ENCODE data around the gene IKZF3.

Gene IKZF3

DNA sequence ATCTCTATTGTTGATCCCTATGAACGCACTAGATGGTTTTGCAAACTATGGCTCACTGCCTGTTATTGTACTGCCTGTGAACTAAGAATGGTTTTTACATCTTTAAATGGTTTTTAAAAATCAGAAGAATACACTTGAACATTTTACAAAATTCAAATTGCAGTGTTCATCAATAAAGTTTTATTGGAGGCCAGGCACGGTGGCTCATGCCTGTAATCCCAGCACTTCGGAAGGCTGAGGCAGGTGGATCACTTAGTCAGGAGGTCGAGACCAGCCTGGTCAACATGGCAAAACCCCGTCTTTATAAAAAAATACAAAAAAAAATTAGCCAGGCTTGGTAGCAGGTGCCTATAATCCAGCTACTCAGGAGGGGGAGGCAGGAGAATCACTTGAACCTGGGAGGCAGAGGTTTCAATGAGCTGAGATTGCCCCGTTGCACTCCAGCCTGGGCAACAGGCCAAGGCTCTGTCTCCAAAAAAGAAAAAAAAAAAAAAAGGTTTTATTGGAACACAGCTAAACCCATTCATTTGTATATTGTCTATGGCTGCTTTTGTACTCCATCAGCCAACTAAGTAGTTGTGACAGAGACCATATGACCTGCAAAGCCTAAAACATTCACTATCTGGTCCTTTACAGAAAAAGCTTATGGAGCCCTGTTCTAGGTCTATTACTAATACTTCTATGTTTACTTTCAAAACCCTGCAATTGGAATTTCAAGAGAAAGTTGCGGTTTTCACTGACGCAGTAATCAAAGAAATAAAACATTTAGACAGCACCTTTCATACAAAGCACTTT, 18.9 kb downstream of the IKZF3 start:
- H3K36me3 ChIP-seq (ENCODE audit: control insufficient read depth, insufficient read depth, low read length) = no peaks in the 10 kb centered on the region
- no peak overlapping the region for H2AFZ ChIP-seq
- no peak overlapping the region for H3K27ac ChIP-seq
- H3K4me3 ChIP-seq (ENCODE audit: low read depth, low read length) = no peak overlapping the region
- no peaks in the 10 kb centered on the region for H3K4me1 ChIP-seq
- no peaks in the 10 kb centered on the region for H3K79me2 ChIP-seq
- H3K27me3 ChIP-seq (ENCODE audit: control insufficient read depth, insufficient read depth, low read length) = no peaks in the 10 kb centered on the region
- TF ChIP-seq, protein P1, sequence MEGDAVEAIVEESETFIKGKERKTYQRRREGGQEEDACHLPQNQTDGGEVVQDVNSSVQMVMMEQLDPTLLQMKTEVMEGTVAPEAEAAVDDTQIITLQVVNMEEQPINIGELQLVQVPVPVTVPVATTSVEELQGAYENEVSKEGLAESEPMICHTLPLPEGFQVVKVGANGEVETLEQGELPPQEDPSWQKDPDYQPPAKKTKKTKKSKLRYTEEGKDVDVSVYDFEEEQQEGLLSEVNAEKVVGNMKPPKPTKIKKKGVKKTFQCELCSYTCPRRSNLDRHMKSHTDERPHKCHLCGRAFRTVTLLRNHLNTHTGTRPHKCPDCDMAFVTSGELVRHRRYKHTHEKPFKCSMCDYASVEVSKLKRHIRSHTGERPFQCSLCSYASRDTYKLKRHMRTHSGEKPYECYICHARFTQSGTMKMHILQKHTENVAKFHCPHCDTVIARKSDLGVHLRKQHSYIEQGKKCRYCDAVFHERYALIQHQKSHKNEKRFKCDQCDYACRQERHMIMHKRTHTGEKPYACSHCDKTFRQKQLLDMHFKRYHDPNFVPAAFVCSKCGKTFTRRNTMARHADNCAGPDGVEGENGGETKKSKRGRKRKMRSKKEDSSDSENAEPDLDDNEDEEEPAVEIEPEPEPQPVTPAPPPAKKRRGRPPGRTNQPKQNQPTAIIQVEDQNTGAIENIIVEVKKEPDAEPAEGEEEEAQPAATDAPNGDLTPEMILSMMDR (IDR thresholded peaks at IDR 0.05) = no peak
- H3K9ac ChIP-seq = no peak overlapping the region
- no peak overlapping the region for H3K4me2 ChIP-seq (ENCODE audit: low read length)
- no peaks in the 10 kb centered on the region for H3K9me3 ChIP-seq (ENCODE audit: control insufficient read depth, low read length)

DNA sequence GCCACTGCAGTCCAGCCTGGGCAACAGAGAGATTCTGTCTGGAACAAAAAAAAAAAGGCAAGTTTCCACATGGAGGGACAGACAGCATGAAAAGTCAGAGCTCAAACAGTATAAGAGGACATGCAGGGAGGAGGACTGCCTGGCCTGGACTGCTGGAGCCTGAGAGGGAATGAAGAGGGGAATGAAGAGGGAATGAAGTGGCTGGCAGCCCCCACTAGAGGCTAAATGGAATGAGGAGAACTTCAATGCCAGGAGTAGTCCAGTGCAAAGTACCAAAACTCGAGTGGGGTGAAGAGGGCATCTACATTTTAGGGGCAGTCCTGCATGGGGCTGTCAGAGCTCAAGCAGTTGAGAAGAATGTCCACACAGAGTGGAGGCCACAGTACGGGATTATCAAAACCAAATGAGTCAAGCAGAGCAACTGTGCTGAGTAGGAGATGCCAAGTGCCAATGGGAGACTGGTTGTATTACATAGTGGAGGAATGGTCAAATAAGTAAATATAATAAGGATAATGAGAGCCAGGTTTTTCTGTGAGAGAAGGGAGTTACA, 22.9 kb downstream of the IKZF3 start:
- Histone ChIP-seq H3K36me3 (ENCODE audit: control insufficient read depth, insufficient read depth, low read length) (no peaks in the 10 kb centered on the region), H2AFZ (no peak overlapping the region), H3K9me3 (ENCODE audit: control insufficient read depth, low read length) (no peaks in the 10 kb centered on the region), H3K4me3 (ENCODE audit: low read depth, low read length) (no peak overlapping the region), H3K27ac (no peak overlapping the region), H3K9ac (no peak overlapping the region), H3K79me2 (no peaks in the 10 kb centered on the region), H3K4me1 (no peaks in the 10 kb centered on the region), H3K27me3 (ENCODE audit: control insufficient read depth, insufficient read depth, low read length) (no peaks in the 10 kb centered on the region), H3K4me2 (ENCODE audit: low read length) (no peak overlapping the region)
- TF ChIP-seq, protein P1 (IDR thresholded peaks at IDR 0.05) = no peak

DNA sequence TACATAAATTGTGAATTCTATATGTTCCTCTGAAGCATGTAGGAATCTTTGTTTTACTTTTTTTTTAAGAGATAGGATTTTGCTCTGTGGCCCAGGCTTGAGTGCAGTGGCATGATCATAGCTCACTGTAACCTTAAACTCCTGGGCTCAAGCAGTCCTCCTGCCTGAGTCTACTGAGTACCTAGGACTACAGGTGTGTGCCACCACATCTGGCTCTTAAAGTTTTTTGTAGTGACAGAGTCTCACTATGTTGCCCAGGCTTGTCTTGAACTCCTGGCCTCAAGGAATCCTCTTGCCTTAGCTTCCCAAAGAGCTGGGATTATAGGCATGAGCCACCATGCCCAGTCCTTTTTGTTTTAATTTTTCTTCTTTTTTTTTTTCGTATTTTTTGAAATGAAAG, 25.3 kb downstream of the IKZF3 start:
- Histone ChIP-seq H3K36me3 (ENCODE audit: control insufficient read depth, insufficient read depth, low read length) (no peaks in the 10 kb centered on the region), H3K4me3 (ENCODE audit: low read depth, low read length) (no peak overlapping the region), H2AFZ (no peak overlapping the region), H3K9ac (no peak overlapping the region), H3K9me3 (ENCODE audit: control insufficient read depth, low read length) (no peaks in the 10 kb centered on the region), H3K4me2 (ENCODE audit: low read length) (no peak overlapping the region), H3K27me3 (ENCODE audit: control insufficient read depth, insufficient read depth, low read length) (no peaks in the 10 kb centered on the region), H3K4me1 (no peaks in the 10 kb centered on the region), H3K79me2 (no peaks in the 10 kb centered on the region), H3K27ac (no peak overlapping the region)
- TF ChIP-seq, protein P1 (IDR thresholded peaks at IDR 0.05) = no peak

DNA sequence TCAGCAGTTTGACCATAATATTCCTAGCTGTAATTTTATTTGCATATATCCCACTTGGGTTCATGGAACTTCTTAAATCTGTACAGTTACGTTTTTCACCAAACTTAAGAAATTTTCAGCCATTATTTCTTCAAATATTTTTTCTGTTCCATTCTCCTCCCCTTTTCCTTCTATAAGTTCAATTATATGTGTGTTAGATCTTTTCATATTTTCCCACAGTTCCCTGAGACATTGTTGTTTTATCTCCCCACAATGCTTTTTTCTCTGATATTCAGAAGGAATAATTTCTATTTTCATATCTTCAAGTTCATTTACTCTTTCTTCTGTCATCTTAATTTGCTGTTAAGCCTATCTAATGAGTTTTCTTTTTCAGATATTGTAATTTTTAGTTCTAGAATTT, 26.1 kb downstream of the IKZF3 start:
- H3K4me2 ChIP-seq (ENCODE audit: low read length) = no peak overlapping the region
- H3K9ac ChIP-seq = no peak overlapping the region
- no peak overlapping the region for H3K4me3 ChIP-seq (ENCODE audit: low read depth, low read length)
- no peaks in the 10 kb centered on the region for H3K36me3 ChIP-seq (ENCODE audit: control insufficient read depth, insufficient read depth, low read length)
- no peaks in the 10 kb centered on the region for H3K79me2 ChIP-seq
- no peak overlapping the region for H3K27ac ChIP-seq
- no peaks in the 10 kb centered on the region for H3K9me3 ChIP-seq (ENCODE audit: control insufficient read depth, low read length)
- H2AFZ ChIP-seq = no peak overlapping the region
- H3K27me3 ChIP-seq (ENCODE audit: control insufficient read depth, insufficient read depth, low read length) = no peaks in the 10 kb centered on the region
- H3K4me1 ChIP-seq = no peaks in the 10 kb centered on the region
- TF ChIP-seq, protein P1 (IDR thresholded peaks at IDR 0.05) = no peak

DNA sequence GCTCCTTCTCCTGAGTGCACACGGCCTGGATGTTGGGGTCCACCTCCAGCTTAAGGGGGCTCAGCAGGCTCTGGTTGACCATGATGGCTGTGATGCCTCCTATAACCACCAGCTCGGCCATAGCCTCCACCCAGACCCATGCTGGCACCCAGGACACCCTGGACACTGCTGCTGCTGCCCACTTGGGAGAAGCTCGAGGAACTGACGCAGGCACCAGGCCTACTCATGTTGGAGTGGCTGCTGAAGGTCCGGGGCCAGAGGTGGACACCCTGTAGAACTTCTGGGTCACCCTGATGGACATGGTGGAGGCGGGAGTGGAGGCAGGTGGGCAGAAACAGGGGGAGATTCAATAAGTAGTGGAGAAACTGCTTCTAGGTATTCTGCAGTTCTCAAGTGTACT, 28.0 kb downstream of the IKZF3 start:
- H3K9me3 ChIP-seq (ENCODE audit: control insufficient read depth, low read length) = no peaks in the 10 kb centered on the region
- TF ChIP-seq, protein P1 (IDR thresholded peaks at IDR 0.05) = no peak
- H3K27ac ChIP-seq = no peak overlapping the region
- no peak overlapping the region for H2AFZ ChIP-seq
- no peak overlapping the region for H3K4me3 ChIP-seq (ENCODE audit: low read depth, low read length)
- no peaks in the 10 kb centered on the region for H3K4me1 ChIP-seq
- H3K79me2 ChIP-seq = no peaks in the 10 kb centered on the region
- no peak overlapping the region for H3K4me2 ChIP-seq (ENCODE audit: low read length)
- no peaks in the 10 kb centered on the region for H3K27me3 ChIP-seq (ENCODE audit: control insufficient read depth, insufficient read depth, low read length)
- no peak overlapping the region for H3K9ac ChIP-seq
- no peaks in the 10 kb centered on the region for H3K36me3 ChIP-seq (ENCODE audit: control insufficient read depth, insufficient read depth, low read length)

Data from parathyroid adenoma (tissue), 2 donors.